Thyroid gland (tissue), 4 donors: Measurements from ENCODE around the gene CARHSP1. TPM values are rescaled to one million over a fixed set of nuclear protein-coding genes. Genes with fewer than 3 reads are reported as not detected.

ENCODE experiments used
- DNase-seq, 2 donors: peaks; one replicate each; pipeline ENCODE4 v3.0.0-alpha.2; 2019
- H3K27ac ChIP-seq, 3 donors: fragments of 200-600 bp; sonication (generic); 1 replicate in 2 of 3; 2 replicates in 1 of 3; pipeline ENCODE4 v1.5.1; 2016 to 2019; ENCODE audit warnings: mild to moderate bottlenecking in 1 of 3, moderate library complexity in 1 of 3
- H3K27me3 ChIP-seq: fragments of 200-600 bp; sonication (generic); one replicate; pipeline ENCODE4 v1.5.1; 2019
- H3K36me3 ChIP-seq, 2 donors: fragments of 200-600 bp; sonication (generic); one replicate each; pipeline ENCODE4 v1.5.1; 2016 to 2019
- H3K4me1 ChIP-seq, 2 donors: fragments of 200-600 bp; sonication (generic); one replicate each; pipeline ENCODE4 v1.5.1; 2017 to 2019
- H3K4me3 ChIP-seq, 3 donors: fragments of 200-600 bp; sonication (generic); replicated peaks in 1 of 3; 1 replicate in 2 of 3; 2 replicates in 1 of 3; pipeline ENCODE4 v1.5.1; 2016; ENCODE audit warnings: mild to moderate bottlenecking in 1 of 3
- H3K9me3 ChIP-seq: fragments of 200-600 bp; sonication (generic); one replicate; pipeline ENCODE4 v1.5.1; 2017
- CTCF ChIP-seq, 6 experiments: fragments of 200-600 bp in 3 of 6; fragments of 450-650 bp in 3 of 6; sonication (generic) in 3 of 6; IDR thresholded peaks; one replicate each; pipeline ENCODE4 v1.5.1; 2016 to 2019; ENCODE audit warnings: antibody characterized with exemption in 6 of 6, mild to moderate bottlenecking in 2 of 6, inconsistent platforms in 1 of 6, moderate library complexity in 1 of 6
- POLR2A ChIP-seq, 2 donors: fragments of 450-650 bp; IDR thresholded peaks; one replicate each; pipeline ENCODE4 v1.6.1; 2017; ENCODE audit warnings: antibody characterized with exemption in 2 of 2, mild to moderate bottlenecking in 2 of 2, moderate library complexity in 1 of 2
- WGBS, 2 donors: methylation state at CpG; one replicate each; pipeline ENCODE4 v1.1.5; 2017; 5-methylcytosine and 5-hydroxymethylcytosine counted together
- intact Hi-C: fragments of 100-400 bp; cut with DNase I; formaldehyde crosslinking; loops from one replicate; pipeline ENCODE4 v1.15.1; 2023
- total RNA-seq, 4 donors: library from RNA; depleted of rRNA; stranded (reverse); fragments of >200 nt; gene quantifications; one replicate each; pipeline ENCODE4 v1.2.3, GENCODE V29; 2016

Gene CARHSP1
- total RNA-seq, 4 donors from 2014 or later, result 43.4 to 67.5 (median 61.1) TPM

DNA sequence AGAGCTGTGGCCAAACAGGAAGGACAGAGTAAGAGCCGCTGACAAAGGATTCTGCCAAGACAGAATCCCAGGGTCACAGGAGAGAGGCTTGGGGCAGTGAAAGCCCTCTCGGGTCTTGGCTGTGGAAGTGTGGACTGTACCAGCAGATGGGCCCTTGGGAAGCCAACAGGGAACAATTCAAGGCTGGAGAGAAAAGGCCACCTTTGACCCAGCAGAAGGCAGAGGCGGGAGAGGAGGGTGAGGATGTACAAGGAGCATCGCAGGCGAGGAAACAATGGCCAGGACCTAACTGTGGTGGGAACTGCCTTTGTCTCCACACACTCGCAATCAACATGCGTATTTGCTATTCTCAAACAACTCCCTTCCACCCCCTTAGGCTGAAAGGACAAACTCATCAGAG lies 15.7 kb downstream of the CARHSP1 start:
- H3K9me3 ChIP-seq, result no peaks in the 10 kb centered on the region
- TF ChIP-seq POLR2A (IDR thresholded peaks at IDR 0.05), result no peak
- TF ChIP-seq CTCF (IDR thresholded peaks at IDR 0.05), result no peak
- H3K27ac ChIP-seq, result peak overlapping the region in 1 of 3 donors; percentile 8
- no peak overlapping the region for H3K4me3 ChIP-seq
- peaks cover 0 to 7% of the 10 kb centered on the region in 2 donors for H3K4me1 ChIP-seq
- 83 to 84% methylated on average over 7 of the region's 7 CpGs for WGBS, 2 donors
- intact Hi-C loops, result no loop called here
- DNase-seq, result no peak
- H3K36me3 ChIP-seq, result peaks cover 16 to 21% of the 10 kb centered on the region in 2 donors
- no peaks in the 10 kb centered on the region for H3K27me3 ChIP-seq

GRCh38 chr16:8852534-8852933 lies 16.3 kb downstream of the CARHSP1 start:
- WGBS, 2 donors, result 73 to 78% methylated on average over 8 of the region's 8 CpGs
- DNase-seq, result no peak
- TF ChIP-seq POLR2A (IDR thresholded peaks at IDR 0.05) (no peak), CTCF (IDR thresholded peaks at IDR 0.05) (no peak)
- Histone ChIP-seq H3K4me3 (no peak overlapping the region), H3K36me3 (peaks cover 20 to 21% of the 10 kb centered on the region in 2 donors), H3K9me3 (no peaks in the 10 kb centered on the region), H3K27ac (peak overlapping the region in 2 of 3 donors; percentile 8 to 43), H3K4me1 (peaks cover 0 to 7% of the 10 kb centered on the region in 2 donors), H3K27me3 (no peaks in the 10 kb centered on the region)
- intact Hi-C loops, result no loop called here

- DNase-seq, result no peak
- no peak overlapping the region for H3K4me3 ChIP-seq
- intact Hi-C loops, result no loop called here
- peaks cover 20 to 23% of the 10 kb centered on the region in 2 donors for H3K36me3 ChIP-seq
- H3K27ac ChIP-seq, result peak overlapping the region in 1 of 3 donors; percentile 43
- 90 to 91% methylated on average over 8 of the region's 8 CpGs for WGBS, 2 donors
- no peaks in the 10 kb centered on the region for H3K9me3 ChIP-seq
- no peaks in the 10 kb centered on the region for H3K27me3 ChIP-seq
- TF ChIP-seq POLR2A (IDR thresholded peaks at IDR 0.05), result no peak
- TF ChIP-seq CTCF (IDR thresholded peaks at IDR 0.05), result no peak
- peaks cover 0 to 7% of the 10 kb centered on the region in 2 donors for H3K4me1 ChIP-seq
Measured at GRCh38 chr16:8851761-8852403, 16.9 kb downstream of the CARHSP1 start.

DNA sequence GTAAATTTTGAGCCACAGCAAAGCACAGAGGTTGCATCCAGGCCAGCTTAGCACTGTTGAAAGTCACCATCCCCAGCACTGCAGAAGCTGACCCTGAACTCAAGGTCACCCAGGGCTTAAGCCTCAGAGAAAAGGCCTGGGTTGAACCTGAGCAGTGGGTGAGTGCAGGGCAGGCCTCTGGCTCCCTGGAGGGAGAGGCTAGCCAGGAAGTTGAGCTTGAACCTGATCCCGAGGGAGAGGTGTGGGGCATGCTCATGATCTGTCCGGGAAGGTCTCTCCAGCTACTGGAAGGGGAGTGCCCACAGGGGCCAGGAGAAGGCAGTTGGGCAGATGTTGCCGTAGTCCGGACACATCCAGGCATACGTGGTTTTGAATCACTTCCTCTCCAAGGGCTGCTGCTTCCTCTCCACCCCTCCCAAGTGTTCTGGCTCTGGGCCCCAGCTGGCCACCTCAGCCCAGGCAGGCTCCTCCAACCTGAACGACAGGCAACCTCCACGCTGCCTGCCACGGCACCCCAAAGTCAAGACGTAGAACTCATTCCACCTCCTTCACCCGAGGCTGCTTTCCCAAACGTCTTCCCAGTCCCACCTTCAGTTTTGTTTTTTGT lies 18.4 kb downstream of the CARHSP1 start:
- WGBS, 2 donors, result 60 to 66% methylated on average over 10 to 11 of the region's 11 CpGs
- intact Hi-C loops, result no loop called here
- Histone ChIP-seq H3K27ac (peak overlapping the region in 1 of 3 donors; percentile 36), H3K36me3 (peaks cover 20 to 21% of the 10 kb centered on the region in 2 donors), H3K4me1 (peaks cover 0 to 7% of the 10 kb centered on the region in 2 donors), H3K27me3 (no peaks in the 10 kb centered on the region), H3K4me3 (no peak overlapping the region), H3K9me3 (no peaks in the 10 kb centered on the region)
- no peak for TF ChIP-seq POLR2A (IDR thresholded peaks at IDR 0.05)
- TF ChIP-seq CTCF (IDR thresholded peaks at IDR 0.05), result no peak
- DNase-seq, result peak; percentile 19 to 31

DNA sequence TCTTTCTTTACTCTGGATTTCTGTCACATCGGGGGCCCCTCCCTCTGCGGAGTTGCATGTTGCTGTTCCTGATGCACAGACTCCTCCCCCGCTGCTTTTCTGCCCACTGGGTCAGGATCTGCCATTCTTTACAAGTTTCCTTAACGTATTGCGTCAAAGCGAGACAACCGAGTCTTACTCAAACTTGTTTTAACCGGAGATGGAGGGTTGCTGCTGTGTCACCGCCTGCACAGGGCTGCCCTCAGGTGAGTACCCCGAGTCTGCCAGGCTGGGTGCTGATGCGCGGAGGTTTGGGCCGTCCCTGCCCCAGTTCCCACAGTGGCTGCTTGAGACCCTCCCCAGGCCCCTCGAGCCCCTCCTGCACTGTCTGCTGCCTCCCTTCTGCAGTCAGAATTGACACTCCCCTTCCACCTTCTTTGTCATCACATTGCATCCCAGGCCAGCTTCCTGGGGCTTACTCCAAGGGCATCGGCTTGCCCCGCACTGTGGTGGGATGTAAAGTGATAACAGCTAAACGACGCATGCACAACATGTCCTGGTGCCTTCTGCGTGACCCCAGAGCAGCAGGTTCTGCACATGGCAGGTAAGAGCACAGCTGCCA lies 19.3 kb downstream of the CARHSP1 start:
- Histone ChIP-seq H3K4me1 (peaks cover 0 to 7% of the 10 kb centered on the region in 2 donors), H3K4me3 (no peak overlapping the region), H3K36me3 (peaks cover 14 to 20% of the 10 kb centered on the region in 2 donors), H3K27me3 (no peaks in the 10 kb centered on the region), H3K9me3 (no peaks in the 10 kb centered on the region), H3K27ac (peak overlapping the region in 1 of 3 donors; percentile 36)
- intact Hi-C loops, result no loop called here
- no peak for DNase-seq
- no peak for TF ChIP-seq CTCF (IDR thresholded peaks at IDR 0.05)
- no peak for TF ChIP-seq POLR2A (IDR thresholded peaks at IDR 0.05)
- WGBS, 2 donors, result 82 to 94% methylated on average over 15 to 19 of the region's 19 CpGs
